IPS-15b (cell line): ENCODE measurements around the gene BMP3.

Experiments used
- H3K27me3 ChIP-seq: one replicate; pipeline ENCODE4 v1.6.1; 2013; ENCODE audit warnings: low read length; ENCODE audit not compliant: control insufficient read depth, insufficient read depth
- H3K36me3 ChIP-seq: one replicate; pipeline ENCODE4 v1.6.1; 2013; ENCODE audit warnings: low read length; ENCODE audit not compliant: control insufficient read depth, insufficient read depth
- H3K4me1 ChIP-seq: one replicate; pipeline ENCODE4 v1.6.1; 2013; ENCODE audit warnings: mild to moderate bottlenecking, low read length; ENCODE audit not compliant: control insufficient read depth, insufficient read depth
- H3K4me3 ChIP-seq: one replicate; pipeline ENCODE4 v1.5.1; 2013; ENCODE audit warnings: low read depth, low read length
- H3K9ac ChIP-seq: one replicate; pipeline ENCODE4 v1.6.1; 2013; ENCODE audit warnings: low read depth, mild to moderate bottlenecking, low read length
- H3K9me3 ChIP-seq: one replicate; pipeline ENCODE4 v1.6.1; 2013; ENCODE audit warnings: mild to moderate bottlenecking, low read length; ENCODE audit not compliant: control insufficient read depth, insufficient read depth

The BMP3 gene

DNA sequence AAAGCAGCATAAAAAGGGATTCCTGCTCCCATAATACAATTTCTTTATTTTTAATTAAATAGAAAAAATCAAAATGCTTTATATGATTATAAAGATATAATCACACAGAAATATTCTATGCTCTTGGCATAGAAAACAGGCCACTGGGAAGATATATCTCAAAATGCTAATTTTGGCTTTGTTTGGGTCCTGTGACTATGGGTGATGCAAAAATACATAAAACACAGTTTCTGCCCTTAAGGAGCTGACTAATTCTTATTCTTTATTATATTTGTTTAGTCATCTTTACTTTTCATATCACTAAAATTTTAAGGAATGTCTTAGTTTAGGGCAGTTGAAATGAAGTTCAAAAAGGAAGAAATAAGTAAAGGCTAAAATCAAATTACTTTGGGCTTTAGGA, 7.0 kb upstream of the BMP3 start:
- H3K4me3 ChIP-seq, result no peak overlapping the region
- H3K9me3 ChIP-seq, result no peaks in the 10 kb centered on the region
- H3K9ac ChIP-seq, result no peak overlapping the region
- peaks cover 25% of the 10 kb centered on the region for H3K27me3 ChIP-seq
- no peaks in the 10 kb centered on the region for H3K36me3 ChIP-seq
- H3K4me1 ChIP-seq, result no peaks in the 10 kb centered on the region

DNA sequence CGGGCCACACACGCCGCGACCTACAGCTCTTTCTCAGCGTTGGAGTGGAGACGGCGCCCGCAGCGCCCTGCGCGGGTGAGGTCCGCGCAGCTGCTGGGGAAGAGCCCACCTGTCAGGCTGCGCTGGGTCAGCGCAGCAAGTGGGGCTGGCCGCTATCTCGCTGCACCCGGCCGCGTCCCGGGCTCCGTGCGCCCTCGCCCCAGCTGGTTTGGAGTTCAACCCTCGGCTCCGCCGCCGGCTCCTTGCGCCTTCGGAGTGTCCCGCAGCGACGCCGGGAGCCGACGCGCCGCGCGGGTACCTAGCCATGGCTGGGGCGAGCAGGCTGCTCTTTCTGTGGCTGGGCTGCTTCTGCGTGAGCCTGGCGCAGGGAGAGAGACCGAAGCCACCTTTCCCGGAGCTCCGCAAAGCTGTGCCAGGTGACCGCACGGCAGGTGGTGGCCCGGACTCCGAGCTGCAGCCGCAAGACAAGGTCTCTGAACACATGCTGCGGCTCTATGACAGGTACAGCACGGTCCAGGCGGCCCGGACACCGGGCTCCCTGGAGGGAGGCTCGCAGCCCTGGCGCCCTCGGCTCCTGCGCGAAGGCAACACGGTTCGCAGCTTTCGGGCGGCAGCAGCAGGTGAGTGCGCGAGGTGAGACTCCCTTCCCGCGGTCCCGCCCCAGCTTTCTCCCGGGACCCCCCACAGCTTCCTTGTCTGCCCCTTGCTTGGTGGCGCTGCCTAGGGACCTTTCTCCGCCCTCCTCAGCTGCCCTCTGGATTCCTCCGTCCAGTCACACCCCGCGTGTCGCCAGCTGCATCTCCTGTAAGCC, 678 bp downstream of the BMP3 start:
- H3K9ac ChIP-seq, result no peak overlapping the region
- peak overlapping the region; percentile 63 for H3K4me3 ChIP-seq
- no peaks in the 10 kb centered on the region for H3K9me3 ChIP-seq
- H3K4me1 ChIP-seq, result peaks cover 8% of the 10 kb centered on the region
- no peaks in the 10 kb centered on the region for H3K36me3 ChIP-seq
- H3K27me3 ChIP-seq, result peaks cover 75% of the 10 kb centered on the region

DNA sequence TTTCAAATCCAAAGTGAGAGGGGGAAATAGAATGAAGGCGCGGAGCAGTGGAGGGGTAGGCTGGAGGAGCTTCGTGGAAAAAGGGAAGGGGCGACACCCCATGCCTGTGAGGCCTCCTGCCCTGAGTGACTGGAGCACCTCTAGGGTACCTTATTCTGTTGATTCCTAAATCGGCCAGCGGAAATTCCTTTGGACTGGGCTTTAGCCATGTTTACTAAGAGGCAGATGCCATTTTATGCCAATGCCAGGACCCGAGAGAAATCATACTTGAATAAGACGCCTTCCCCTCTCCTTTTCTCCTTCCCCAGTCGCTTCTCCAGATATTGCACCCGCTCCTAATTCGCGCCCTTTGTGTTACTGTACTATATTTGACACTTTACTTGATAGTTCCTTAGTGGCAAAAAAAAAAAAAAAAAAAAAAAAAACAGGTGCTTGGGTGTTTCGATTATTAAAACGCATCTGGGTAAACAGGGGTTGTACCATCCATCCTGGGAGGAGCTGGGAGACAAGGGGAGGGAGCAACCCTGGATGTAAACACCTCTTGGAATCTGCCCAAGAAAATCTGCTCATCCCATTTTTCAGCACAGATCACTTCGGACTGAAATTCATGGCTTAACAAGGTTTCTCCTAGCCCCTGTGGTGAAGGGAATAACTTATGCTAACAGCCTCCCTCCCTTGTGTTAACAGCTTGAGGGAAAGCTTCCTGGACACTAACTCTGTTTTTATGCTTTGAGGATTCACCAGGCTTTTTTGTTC, 1.5 kb downstream of the BMP3 start:
- H3K4me3 ChIP-seq, result peak overlapping the region; percentile 63
- no peak overlapping the region for H3K9ac ChIP-seq
- H3K9me3 ChIP-seq, result no peaks in the 10 kb centered on the region
- peaks cover 8% of the 10 kb centered on the region for H3K4me1 ChIP-seq
- H3K27me3 ChIP-seq, result peaks cover 73% of the 10 kb centered on the region
- H3K36me3 ChIP-seq, result no peaks in the 10 kb centered on the region

DNA sequence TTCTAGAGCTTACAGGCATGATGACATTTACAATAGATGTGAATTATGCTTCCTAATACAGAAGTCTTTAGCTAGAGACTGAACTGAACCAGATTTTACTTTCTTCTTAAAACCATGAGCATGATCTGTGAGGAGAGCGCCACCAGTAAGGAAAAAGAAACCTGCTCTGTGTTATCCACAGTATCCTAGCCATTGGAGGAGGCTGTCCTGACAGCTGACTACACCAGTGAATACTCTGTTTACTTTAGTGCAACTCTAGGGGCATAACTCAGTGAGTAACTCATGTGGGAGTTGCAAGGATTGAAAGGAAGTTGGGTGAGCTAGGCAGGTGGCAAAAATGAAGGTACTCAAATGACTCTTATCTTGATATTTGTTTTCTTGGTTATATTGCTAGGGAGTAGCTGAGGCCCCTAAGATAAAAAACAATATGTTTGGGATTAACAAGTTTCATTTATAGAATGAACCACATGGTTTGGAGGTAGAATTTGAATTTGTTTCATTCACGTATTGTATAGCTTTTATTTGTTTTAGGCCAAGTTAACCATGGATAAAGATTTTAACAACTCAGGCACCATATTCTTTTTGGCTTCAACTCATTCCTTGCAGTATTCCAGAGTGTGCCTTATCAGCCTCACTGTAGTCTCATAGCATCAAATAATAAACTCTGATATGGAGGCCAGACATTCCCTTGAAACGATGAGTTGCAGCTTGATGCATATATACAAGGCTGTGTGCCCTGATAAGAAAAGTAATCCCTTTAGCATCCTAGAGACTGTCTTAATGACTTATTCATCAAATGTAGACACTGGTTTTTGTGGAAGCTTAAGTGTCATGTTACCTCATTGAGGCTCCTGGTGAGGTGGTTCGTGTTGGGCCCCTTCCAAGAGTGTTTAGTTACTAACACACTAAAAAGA, 2.5 kb downstream of the BMP3 start:
- Histone ChIP-seq H3K36me3 (no peaks in the 10 kb centered on the region), H3K27me3 (peaks cover 62% of the 10 kb centered on the region)

DNA sequence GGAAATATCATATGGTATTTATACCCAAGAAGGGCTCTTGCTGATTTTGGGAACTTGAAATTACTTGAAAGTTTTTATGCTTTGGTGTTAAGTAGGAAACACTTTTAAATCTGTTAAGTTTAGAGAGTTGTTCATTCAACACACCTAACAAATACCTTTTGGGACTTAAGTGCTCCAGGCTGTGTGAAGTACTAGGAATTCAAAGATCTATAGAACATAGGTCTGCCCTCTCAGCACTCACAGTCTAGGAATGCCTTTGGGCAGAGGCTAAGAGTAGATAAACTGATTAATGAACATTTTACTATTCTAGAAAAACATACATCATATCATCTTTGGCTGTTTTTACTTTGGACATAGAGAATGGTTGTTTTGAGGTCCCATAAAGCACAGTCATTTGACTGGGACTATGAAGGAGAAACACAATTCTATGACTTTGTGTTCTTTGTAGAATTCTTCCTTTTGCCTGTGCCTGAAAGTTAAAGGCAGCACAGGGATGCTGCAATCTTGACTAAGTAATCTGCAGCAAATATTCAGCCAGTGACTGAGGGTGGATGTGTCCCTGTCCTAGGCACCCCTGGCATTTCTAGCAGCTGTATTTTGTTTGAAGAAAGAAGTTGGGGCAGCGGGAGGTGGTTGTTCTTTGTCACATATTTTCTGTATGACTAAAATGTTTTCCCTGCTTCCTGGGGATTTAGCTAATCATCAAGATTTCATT, 8.3 kb downstream of the BMP3 start:
- H3K9ac ChIP-seq, result no peak overlapping the region
- no peak overlapping the region for H3K4me3 ChIP-seq
- H3K4me1 ChIP-seq, result no peaks in the 10 kb centered on the region
- H3K9me3 ChIP-seq, result no peaks in the 10 kb centered on the region
- H3K27me3 ChIP-seq, result peaks cover 5% of the 10 kb centered on the region
- no peaks in the 10 kb centered on the region for H3K36me3 ChIP-seq

More for the DNA sequence above, 2.5 kb downstream of the BMP3 start:
- no peaks in the 10 kb centered on the region for H3K9me3 ChIP-seq
- no peak overlapping the region for H3K4me3 ChIP-seq
- H3K9ac ChIP-seq, result no peak overlapping the region
- H3K4me1 ChIP-seq, result peaks cover 8% of the 10 kb centered on the region

DNA sequence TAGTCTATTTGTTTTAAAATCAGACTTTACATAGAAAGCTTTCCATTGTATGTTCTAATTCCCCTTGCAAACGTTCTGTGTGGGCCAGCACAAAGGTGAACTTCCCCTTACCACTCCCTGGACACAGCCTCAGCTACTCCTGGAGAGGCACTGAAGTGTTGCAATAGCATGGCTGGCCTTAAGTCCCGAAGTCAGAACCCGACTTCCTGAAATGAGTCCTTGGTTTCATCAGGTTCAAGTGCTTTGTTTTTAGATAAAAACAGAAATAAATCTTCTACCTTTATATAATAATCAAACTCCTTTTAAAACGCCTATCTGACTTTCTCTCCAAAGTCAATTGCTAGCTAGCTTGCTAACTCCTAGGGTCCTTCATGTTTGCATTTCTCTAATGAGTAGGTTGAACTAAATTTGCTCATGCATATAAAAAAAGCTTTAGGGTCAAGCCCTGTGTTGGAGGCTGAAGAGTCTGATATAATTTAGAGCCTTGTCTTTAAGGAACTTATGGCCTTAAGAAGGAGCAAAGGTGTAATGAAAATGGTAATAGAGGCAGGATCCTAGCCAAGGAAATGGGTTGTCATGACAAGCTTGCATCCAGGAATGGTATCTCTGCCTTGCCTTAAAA, 9.0 kb downstream of the BMP3 start:
- no peak overlapping the region for H3K9ac ChIP-seq

DNA sequence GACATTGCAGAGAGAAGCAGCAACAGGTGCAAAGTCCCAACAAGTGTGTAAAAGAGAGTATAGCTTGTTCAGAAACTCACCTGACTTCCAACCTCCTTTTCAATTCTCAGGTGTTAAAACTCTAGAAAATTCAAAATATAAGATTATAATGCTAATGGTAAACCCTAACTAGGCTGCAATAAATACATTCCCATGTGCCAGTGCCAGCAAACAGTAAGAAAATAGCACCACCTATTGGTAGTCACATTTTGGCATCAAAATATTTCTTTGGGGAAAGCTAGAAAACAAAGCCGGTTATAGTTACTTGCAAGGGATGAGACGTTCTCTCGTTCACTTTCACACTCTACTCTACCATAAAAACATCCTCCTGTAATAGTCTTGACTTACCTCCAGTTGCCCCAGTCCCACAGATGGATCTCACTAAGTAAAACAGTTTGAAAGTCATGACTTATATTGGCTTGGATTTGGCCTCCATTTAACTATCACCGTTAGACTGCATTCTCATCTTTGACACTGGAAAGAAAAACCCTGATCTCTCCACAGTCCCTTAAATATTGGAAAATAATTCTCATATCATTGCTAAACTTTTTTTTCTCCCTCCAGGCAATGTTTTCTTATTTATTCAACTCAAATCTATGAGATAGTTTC, 9.6 kb downstream of the BMP3 start:
- no peak overlapping the region for H3K4me3 ChIP-seq
- no peaks in the 10 kb centered on the region for H3K9me3 ChIP-seq
- H3K36me3 ChIP-seq, result no peaks in the 10 kb centered on the region
- no peaks in the 10 kb centered on the region for H3K4me1 ChIP-seq
- no peak overlapping the region for H3K9ac ChIP-seq
- no peaks in the 10 kb centered on the region for H3K27me3 ChIP-seq

More for the DNA sequence above, 9.0 kb downstream of the BMP3 start:
- H3K36me3 ChIP-seq, result no peaks in the 10 kb centered on the region
- no peaks in the 10 kb centered on the region for H3K4me1 ChIP-seq
- H3K4me3 ChIP-seq, result no peak overlapping the region
- no peaks in the 10 kb centered on the region for H3K9me3 ChIP-seq
- no peaks in the 10 kb centered on the region for H3K27me3 ChIP-seq

DNA sequence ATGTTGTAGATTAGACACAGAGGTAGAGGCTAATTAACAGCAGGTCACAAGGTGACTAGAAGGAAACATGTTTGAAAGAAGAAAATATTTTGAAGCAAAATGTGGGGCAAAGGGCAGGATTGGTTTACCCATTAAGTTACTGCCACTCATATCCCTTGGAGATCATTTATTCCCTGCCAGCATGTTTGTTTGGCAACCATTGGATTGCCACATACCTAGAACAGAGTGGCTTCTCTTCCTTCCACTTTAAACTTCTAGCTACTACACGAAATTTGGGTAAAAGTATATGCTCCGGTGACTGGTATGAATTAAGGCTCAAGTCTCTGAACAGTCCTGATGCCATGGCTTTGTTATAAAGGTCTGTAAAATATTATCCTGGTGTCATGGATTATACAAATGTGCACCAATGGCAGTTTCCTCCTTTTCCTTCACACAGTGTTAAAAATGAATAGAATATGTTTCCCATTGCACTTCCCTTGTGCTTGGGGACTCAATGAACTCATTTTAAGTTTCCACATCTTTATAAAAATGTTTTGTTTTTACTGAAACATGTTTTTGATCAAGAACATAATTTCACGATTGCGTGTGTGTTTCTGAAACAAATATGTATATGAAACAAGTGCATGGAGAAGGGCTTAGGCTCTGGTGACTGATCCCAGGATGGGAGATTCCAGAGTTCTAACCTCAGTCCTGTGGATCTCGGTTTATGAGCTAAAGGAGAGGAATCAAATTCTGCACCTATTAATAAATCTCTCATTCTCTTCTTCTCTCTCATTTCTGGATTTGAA, 12.3 kb downstream of the BMP3 start:
- no peaks in the 10 kb centered on the region for H3K36me3 ChIP-seq
- H3K4me1 ChIP-seq, result no peaks in the 10 kb centered on the region
- no peaks in the 10 kb centered on the region for H3K27me3 ChIP-seq
- no peaks in the 10 kb centered on the region for H3K9me3 ChIP-seq
- no peak overlapping the region for H3K4me3 ChIP-seq
- no peak overlapping the region for H3K9ac ChIP-seq

DNA sequence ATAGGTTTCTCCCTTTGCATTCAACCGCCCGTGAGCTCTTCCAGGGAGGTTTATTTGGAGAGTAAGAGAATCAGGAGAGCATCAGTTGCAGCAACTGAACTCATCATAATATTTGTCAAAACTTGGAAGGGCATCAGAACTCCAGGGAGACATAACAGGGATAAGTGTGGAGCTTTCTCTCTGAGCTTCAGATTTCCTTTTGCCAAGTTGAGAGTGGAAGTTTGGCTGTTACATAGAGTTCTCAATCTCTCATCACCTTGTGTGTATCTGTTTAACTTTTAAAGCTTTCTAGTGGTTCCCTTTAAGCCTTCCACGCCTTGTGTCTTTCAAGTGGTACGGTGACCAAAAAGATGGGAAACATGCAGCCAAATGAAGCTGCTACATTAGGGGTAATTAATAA, 18.8 kb downstream of the BMP3 start:
- Histone ChIP-seq H3K4me1 (no peaks in the 10 kb centered on the region), H3K9ac (no peak overlapping the region), H3K27me3 (no peaks in the 10 kb centered on the region), H3K4me3 (no peak overlapping the region), H3K9me3 (no peaks in the 10 kb centered on the region), H3K36me3 (no peaks in the 10 kb centered on the region)

DNA sequence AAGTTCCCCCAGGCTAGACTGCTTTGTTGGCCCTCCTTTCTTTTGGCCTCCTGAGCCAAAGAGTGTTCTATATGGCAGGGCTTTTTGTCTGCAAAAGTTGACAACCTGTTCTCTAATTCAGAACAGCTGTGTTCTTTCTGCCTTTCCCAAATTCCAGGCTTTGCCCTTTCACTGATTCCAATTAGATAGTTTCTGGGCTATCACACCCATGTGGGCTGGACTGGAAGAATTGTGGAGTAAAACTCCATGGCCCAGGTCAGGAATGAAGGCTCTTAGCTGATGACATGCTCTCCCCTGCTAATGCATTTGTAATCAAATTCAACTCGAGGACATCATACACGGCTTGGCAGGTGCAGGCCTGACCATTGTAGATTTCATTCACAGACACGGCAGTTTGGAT, 19.4 kb downstream of the BMP3 start:
- Histone ChIP-seq H3K4me3 (no peak overlapping the region), H3K27me3 (no peaks in the 10 kb centered on the region), H3K4me1 (no peaks in the 10 kb centered on the region), H3K9me3 (no peaks in the 10 kb centered on the region), H3K36me3 (no peaks in the 10 kb centered on the region), H3K9ac (no peak overlapping the region)
